Ovary (tissue), 3 donors: ENCODE results near the gene CDC25A.

Experiments
- EP300 ChIP-seq: sonication (generic); formaldehyde crosslinking; IDR thresholded peaks from one replicate; pipeline ENCODE4 v1.6.1; 2017; ENCODE audit warnings: antibody characterized with exemption
- POLR2A ChIP-seq: fragments of 450-650 bp; IDR thresholded peaks from one replicate; pipeline ENCODE4 v1.6.1; 2017; ENCODE audit warnings: antibody characterized with exemption, mild to moderate bottlenecking, moderate library complexity
- TF ChIP-seq, protein P1 (sequence below), 3 donors: fragments of 450-650 bp in 2 of 3; fragments of 200-600 bp in 1 of 3; IDR thresholded peaks; one replicate each; pipeline versions ENCODE4 v1.5.1 to v1.8.0; 2016 to 2022; ENCODE audit warnings: antibody characterized with exemption in 3 of 3, mild to moderate bottlenecking in 1 of 3
- donor health status: DM: no; HTN: no; CAD: no.

DNA sequence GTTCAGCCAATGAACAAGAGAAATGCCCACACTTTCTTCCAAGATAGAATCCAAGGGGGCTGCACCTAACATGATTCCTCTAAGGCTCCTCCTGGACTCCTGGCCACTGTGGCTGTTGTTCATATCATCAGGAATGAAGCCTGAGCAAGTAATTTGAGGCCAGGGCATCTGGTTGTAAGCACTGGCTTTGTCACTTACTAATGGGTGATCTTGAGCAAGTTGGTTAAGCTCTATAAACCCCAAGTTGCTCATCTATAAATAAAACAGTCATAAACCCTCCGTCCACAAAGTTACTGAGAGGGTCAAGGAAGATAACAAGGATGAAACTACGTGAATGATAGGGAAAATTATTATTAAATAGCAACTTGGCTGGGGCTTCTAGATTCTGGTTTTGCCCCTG, 58.3 kb downstream of the CDC25A start:
- TF ChIP-seq, protein P1, sequence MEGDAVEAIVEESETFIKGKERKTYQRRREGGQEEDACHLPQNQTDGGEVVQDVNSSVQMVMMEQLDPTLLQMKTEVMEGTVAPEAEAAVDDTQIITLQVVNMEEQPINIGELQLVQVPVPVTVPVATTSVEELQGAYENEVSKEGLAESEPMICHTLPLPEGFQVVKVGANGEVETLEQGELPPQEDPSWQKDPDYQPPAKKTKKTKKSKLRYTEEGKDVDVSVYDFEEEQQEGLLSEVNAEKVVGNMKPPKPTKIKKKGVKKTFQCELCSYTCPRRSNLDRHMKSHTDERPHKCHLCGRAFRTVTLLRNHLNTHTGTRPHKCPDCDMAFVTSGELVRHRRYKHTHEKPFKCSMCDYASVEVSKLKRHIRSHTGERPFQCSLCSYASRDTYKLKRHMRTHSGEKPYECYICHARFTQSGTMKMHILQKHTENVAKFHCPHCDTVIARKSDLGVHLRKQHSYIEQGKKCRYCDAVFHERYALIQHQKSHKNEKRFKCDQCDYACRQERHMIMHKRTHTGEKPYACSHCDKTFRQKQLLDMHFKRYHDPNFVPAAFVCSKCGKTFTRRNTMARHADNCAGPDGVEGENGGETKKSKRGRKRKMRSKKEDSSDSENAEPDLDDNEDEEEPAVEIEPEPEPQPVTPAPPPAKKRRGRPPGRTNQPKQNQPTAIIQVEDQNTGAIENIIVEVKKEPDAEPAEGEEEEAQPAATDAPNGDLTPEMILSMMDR (IDR thresholded peaks at IDR 0.05): no peak
- TF ChIP-seq EP300 (no peak), POLR2A (no peak)
